DND-41 (cell line): ENCODE data around the gene LYRM4.

Experiments used
- CTCF ChIP-seq: IDR thresholded peaks from 2 replicates; pipeline ENCODE4 v1.5.1; 2012; ENCODE audit warnings: borderline replicate concordance, low read length, moderate library complexity, mild to moderate bottlenecking; ENCODE audit not compliant: poor library complexity, severe bottlenecking; ENCODE audit errors: extremely low read depth
- EZH2 ChIP-seq: IDR thresholded peaks from 3 replicates; pipeline ENCODE4 v1.6.1; 2012; ENCODE audit warnings: borderline replicate concordance, low read depth, mild to moderate bottlenecking, moderate library complexity, low read length, inconsistent platforms; ENCODE audit not compliant: severe bottlenecking

- TF ChIP-seq CTCF, result no peak
- TF ChIP-seq EZH2, result no peak
These were observed 34.9 kb upstream of the LYRM4 start for GRCh38 chr6:5295623-5296022.
